ENCODE data around the gene ACSS2.

GRCh38 chr20:34956041-34956458 lies 79.6 kb downstream of the ACSS2 start:
- no peak for TF ChIP-seq CTCF (IDR thresholded peaks at IDR 0.05)
- TF ChIP-seq POLR2A (IDR thresholded peaks at IDR 0.05), result no peak

Data from lower leg skin (tissue), 3 donors.